ENCODE measurements around the gene AGMO. TPM values are rescaled to one million over a fixed set of nuclear protein-coding genes. Genes with fewer than 3 reads are reported as not detected.

AGMO gene
- total RNA-seq, 4 donors from 2014 or later, result 0.17 to 0.83 (median 0.45) TPM; not detected in 1

GRCh38 chr7:15174485-15174884, 387.3 kb downstream of the AGMO start:
- no peak for TF ChIP-seq POLR2A (IDR thresholded peaks at IDR 0.05; ENCODE audit: low read depth)
- TF ChIP-seq EP300 (IDR thresholded peaks at IDR 0.05), result no peak
- TF ChIP-seq CTCF (IDR thresholded peaks at IDR 0.05), result no peak
- TF ChIP-seq POLR2AphosphoS5 (IDR thresholded peaks at IDR 0.05), result no peak
- DNase-seq (ENCODE audit: extremely low spot score), result no peak
- 88% methylated on average over 1 of the region's 1 CpG for WGBS
- H3K4me3 ChIP-seq, result no peak overlapping the region
- no peaks in the 10 kb centered on the region for H3K4me1 ChIP-seq
- H3K27me3 ChIP-seq, result no peaks in the 10 kb centered on the region
- no peaks in the 10 kb centered on the region for H3K36me3 ChIP-seq
- no peaks in the 10 kb centered on the region for H3K9me3 ChIP-seq
- H3K27ac ChIP-seq (replicated peaks in 1 of 4), result no peak overlapping the region
- intact Hi-C loops (cut with DNase I), result no loop called here

GRCh38 chr7:15168489-15168888, 393.3 kb downstream of the AGMO start:
- Histone ChIP-seq H3K27me3 (no peaks in the 10 kb centered on the region), H3K9me3 (no peaks in the 10 kb centered on the region), H3K36me3 (no peaks in the 10 kb centered on the region), H3K4me1 (no peaks in the 10 kb centered on the region), H3K27ac (replicated peaks in 1 of 4) (no peak overlapping the region), H3K4me3 (no peak overlapping the region)
- 54% methylated on average over 4 of the region's 4 CpGs for WGBS
- no peak for DNase-seq (ENCODE audit: extremely low spot score)
- intact Hi-C loops (cut with DNase I), result no loop called here
- TF ChIP-seq POLR2A (IDR thresholded peaks at IDR 0.05; ENCODE audit: low read depth) (no peak), POLR2AphosphoS5 (IDR thresholded peaks at IDR 0.05) (no peak), CTCF (IDR thresholded peaks at IDR 0.05) (no peak), EP300 (IDR thresholded peaks at IDR 0.05) (no peak)

GRCh38 chr7:15167912-15168311, 393.9 kb downstream of the AGMO start:
- no peak for DNase-seq (ENCODE audit: extremely low spot score)
- intact Hi-C loops (cut with DNase I), result no loop called here
- no peaks in the 10 kb centered on the region for H3K36me3 ChIP-seq
- H3K27me3 ChIP-seq, result no peaks in the 10 kb centered on the region
- H3K27ac ChIP-seq (replicated peaks in 1 of 4), result no peak overlapping the region
- TF ChIP-seq POLR2AphosphoS5 (IDR thresholded peaks at IDR 0.05), result no peak
- TF ChIP-seq CTCF (IDR thresholded peaks at IDR 0.05), result no peak
- no peak for TF ChIP-seq EP300 (IDR thresholded peaks at IDR 0.05)
- no peak for TF ChIP-seq POLR2A (IDR thresholded peaks at IDR 0.05; ENCODE audit: low read depth)
- no peaks in the 10 kb centered on the region for H3K4me1 ChIP-seq
- WGBS, result 93% methylated on average over 3 of the region's 3 CpGs
- no peaks in the 10 kb centered on the region for H3K9me3 ChIP-seq
- no peak overlapping the region for H3K4me3 ChIP-seq

- DNase-seq (ENCODE audit: extremely low spot score), result no peak
- 98% methylated on average over 1 of the region's 1 CpG for WGBS
- H3K4me3 ChIP-seq, result no peak overlapping the region
These were observed 395.2 kb downstream of the AGMO start for GRCh38 chr7:15166620-15167019.

More at GRCh38 chr7:15166620-15167019, 395.2 kb downstream of the AGMO start:
- H3K36me3 ChIP-seq, result no peaks in the 10 kb centered on the region
- no peaks in the 10 kb centered on the region for H3K4me1 ChIP-seq
- TF ChIP-seq POLR2AphosphoS5 (IDR thresholded peaks at IDR 0.05) (no peak), POLR2A (IDR thresholded peaks at IDR 0.05; ENCODE audit: low read depth) (no peak), CTCF (IDR thresholded peaks at IDR 0.05) (no peak), EP300 (IDR thresholded peaks at IDR 0.05) (no peak)
- H3K9me3 ChIP-seq, result no peaks in the 10 kb centered on the region
- H3K27ac ChIP-seq (replicated peaks in 1 of 4), result no peak overlapping the region
- no peaks in the 10 kb centered on the region for H3K27me3 ChIP-seq
- intact Hi-C loops (cut with DNase I), result no loop called here
